ENCODE measurements around the gene MAP3K8.

GRCh38 chr10:30432622-30433305 lies 1.2 kb upstream of the MAP3K8 start:
- TF ChIP-seq CTCF (IDR thresholded peaks at IDR 0.05) (no peak), POLR2AphosphoS5 (IDR thresholded peaks at IDR 0.05; ENCODE audit: low read depth, low read length) (no peak), REST (IDR thresholded peaks at IDR 0.05; ENCODE audit: insufficient read depth in 1 of 2, low read depth in 2 of 2, low read length in 1 of 2) (no peak), TCF7L2 (IDR thresholded peaks at IDR 0.05; ENCODE audit: low read depth, low read length) (no peak)

All from Panc1 (cell line).